ENCODE data around the gene MT1X.

The MT1X gene

GRCh38 chr16:56702836-56703235 lies 20.6 kb downstream of the MT1X start:
- no peak for DNase-seq (ENCODE audit: low read depth)
- no peak overlapping the region for H3K4me3 ChIP-seq (ENCODE audit: low read depth, low read length)
- TF ChIP-seq, protein P1, sequence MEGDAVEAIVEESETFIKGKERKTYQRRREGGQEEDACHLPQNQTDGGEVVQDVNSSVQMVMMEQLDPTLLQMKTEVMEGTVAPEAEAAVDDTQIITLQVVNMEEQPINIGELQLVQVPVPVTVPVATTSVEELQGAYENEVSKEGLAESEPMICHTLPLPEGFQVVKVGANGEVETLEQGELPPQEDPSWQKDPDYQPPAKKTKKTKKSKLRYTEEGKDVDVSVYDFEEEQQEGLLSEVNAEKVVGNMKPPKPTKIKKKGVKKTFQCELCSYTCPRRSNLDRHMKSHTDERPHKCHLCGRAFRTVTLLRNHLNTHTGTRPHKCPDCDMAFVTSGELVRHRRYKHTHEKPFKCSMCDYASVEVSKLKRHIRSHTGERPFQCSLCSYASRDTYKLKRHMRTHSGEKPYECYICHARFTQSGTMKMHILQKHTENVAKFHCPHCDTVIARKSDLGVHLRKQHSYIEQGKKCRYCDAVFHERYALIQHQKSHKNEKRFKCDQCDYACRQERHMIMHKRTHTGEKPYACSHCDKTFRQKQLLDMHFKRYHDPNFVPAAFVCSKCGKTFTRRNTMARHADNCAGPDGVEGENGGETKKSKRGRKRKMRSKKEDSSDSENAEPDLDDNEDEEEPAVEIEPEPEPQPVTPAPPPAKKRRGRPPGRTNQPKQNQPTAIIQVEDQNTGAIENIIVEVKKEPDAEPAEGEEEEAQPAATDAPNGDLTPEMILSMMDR (conservative IDR thresholded peaks at IDR 0.05; ENCODE audit: low read depth, low read length), result no peak

- no peak overlapping the region for H3K4me3 ChIP-seq (ENCODE audit: low read depth, low read length)
- DNase-seq (ENCODE audit: low read depth), result no peak
- TF ChIP-seq, protein P1 (conservative IDR thresholded peaks at IDR 0.05; ENCODE audit: low read depth, low read length), result no peak
Measured at GRCh38 chr16:56708525-56709442, 26.5 kb downstream of the MT1X start.

GRCh38 chr16:56709443-56710040 lies 27.3 kb downstream of the MT1X start:
- no peak for DNase-seq (ENCODE audit: low read depth)
- TF ChIP-seq, protein P1 (conservative IDR thresholded peaks at IDR 0.05; ENCODE audit: low read depth, low read length), result no peak
- no peak overlapping the region for H3K4me3 ChIP-seq (ENCODE audit: low read depth, low read length)

DNA sequence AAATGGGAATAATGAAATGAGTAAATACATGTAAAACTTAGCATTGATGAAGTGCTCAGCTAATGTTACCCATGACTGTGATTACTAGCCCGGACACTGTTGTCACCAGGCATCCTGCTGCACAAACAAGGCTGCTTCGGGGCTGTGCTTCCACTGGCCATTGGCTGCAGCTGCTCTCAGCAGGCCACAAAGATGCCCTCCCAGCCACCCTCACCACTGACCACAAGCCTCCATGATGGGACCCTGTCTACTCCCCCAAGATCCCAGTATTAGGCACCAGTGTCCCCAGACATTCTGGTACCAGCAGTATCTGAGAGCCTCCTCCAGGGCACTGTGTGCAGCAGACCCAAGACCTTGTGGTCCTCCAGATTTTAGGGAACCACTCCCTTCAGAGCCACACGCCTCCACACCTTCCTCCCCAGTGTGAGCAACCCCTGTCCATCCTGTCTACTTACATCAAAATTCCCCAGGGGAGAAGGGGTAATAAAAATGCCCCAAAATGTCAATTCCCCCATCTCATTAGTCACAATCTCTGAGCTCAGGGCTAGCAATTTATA lies 28.0 kb downstream of the MT1X start:
- H3K4me3 ChIP-seq (ENCODE audit: low read depth, low read length), result no peak overlapping the region
- TF ChIP-seq, protein P1 (conservative IDR thresholded peaks at IDR 0.05; ENCODE audit: low read depth, low read length), result no peak
- DNase-seq (ENCODE audit: low read depth), result no peak

DNA sequence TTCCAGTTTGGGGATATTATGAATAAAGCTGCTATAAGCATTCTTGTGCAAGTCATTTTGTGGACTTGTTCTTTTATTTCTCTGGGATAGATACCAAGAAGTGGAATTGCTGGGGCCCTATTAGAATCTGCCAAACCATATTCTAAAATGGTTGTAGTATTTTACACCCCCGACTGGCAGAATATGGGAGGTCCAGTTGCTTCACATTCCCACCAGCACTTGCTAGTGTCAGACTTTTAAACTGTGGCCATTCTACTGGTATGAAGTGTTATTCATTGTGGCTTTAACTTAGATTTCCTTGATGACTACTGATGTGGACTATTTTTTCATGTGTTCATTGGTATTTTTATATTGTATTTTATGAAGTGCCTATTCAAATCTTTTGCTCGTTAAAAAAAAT lies 29.6 kb downstream of the MT1X start:
- no peak overlapping the region for H3K4me3 ChIP-seq (ENCODE audit: low read depth, low read length)
- TF ChIP-seq, protein P1 (conservative IDR thresholded peaks at IDR 0.05; ENCODE audit: low read depth, low read length), result no peak
- DNase-seq (ENCODE audit: low read depth), result no peak

DNA sequence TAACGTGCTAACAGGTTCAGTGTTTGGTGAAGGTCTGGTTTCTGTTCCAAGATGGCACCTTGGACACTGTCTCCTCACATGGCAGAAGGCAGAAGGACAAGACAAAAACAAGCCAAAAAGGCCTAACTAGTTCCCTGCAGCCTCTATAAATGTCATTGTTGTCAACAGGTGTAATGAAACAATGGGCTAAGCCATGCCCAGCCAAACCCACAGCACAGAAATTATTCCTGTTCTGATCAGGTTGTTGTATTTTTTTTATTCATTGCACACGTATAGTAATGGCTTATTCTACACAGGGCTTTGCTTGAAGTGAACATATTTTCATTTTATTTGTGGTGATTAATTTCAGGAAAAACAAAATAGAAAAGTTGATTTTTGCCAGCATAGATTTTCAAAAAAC lies 31.5 kb downstream of the MT1X start:
- DNase-seq (ENCODE audit: low read depth), result no peak
- TF ChIP-seq, protein P1 (conservative IDR thresholded peaks at IDR 0.05; ENCODE audit: low read depth, low read length), result no peak
- H3K4me3 ChIP-seq (ENCODE audit: low read depth, low read length), result no peak overlapping the region
